ENCODE results near the gene KAZN. TPM values are rescaled to one million over a fixed set of nuclear protein-coding genes. Genes with fewer than 3 reads are reported as not detected.
"Not testable (repeated sequence)": the region's sequence is repeated elsewhere in the genome, so short reads cannot be mapped to it uniquely, and the experiment has no call there.

KAZN gene
- total RNA-seq, 3 donors from 2014 or later = 0.35 to 1.7 (median 1.2) TPM

DNA sequence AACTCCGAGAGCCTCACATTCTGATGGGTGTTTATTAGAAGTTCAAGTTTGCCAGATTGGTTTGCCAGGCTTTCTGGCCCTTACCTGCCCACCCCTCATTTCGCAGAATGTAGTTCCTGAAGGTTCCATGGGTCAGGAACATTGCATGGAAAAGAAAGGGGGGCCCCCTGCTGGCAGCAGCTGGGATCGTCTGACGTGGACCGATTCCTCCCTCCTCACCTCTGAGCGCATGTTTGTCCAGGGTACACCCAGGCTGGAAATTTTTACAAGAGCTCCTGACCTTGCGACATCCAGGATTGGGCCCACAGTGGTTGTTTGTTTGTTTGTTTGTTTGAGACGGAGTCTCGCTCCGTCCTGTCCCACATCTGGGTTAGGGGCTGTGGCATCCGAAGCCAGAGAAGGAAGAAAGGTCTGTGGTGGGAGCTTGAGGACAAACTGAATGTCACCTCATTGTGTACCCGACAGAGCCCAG, 429.1 kb downstream of the KAZN start:
- peaks cover 7% of the 10 kb centered on the region for H3K27me3 Mint-ChIP-seq (ENCODE audit: low read depth)
- DNase-seq = no peak
- H3K36me3 Mint-ChIP-seq (ENCODE audit: insufficient read depth) = no peaks in the 10 kb centered on the region
- no peak for ATAC-seq
- no peak overlapping the region for H3K4me3 Mint-ChIP-seq
- no peaks in the 10 kb centered on the region for H3K9me3 Mint-ChIP-seq
- H3K4me1 Mint-ChIP-seq (ENCODE audit: low read depth) = no peaks in the 10 kb centered on the region

DNA sequence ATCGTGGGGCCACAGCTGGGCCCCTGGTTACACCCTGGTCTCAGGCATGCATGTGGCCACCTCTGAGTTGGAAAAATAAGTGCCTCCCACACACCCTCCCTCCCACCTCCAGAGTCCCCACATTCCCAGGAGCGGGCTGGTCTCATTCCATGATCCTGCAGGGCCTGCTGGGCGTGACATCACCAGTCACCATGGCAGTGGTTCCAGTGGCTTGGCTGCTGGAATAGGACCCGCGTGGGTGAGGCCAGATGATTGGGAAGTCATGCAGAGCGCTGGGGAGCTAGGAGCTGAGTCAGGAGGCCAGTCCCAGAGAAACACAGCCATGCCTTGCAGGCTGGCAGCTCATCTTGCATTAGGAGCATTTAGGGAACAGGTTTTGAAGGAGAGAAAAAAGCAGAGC, 429.6 kb downstream of the KAZN start:
- no peaks in the 10 kb centered on the region for H3K9me3 Mint-ChIP-seq
- H3K4me1 Mint-ChIP-seq (ENCODE audit: low read depth) = no peaks in the 10 kb centered on the region
- ATAC-seq (no peak), DNase-seq (no peak)
- H3K36me3 Mint-ChIP-seq (ENCODE audit: insufficient read depth) = no peaks in the 10 kb centered on the region
- H3K4me3 Mint-ChIP-seq = no peak overlapping the region
- H3K27me3 Mint-ChIP-seq (ENCODE audit: low read depth) = peaks cover 7% of the 10 kb centered on the region

DNA sequence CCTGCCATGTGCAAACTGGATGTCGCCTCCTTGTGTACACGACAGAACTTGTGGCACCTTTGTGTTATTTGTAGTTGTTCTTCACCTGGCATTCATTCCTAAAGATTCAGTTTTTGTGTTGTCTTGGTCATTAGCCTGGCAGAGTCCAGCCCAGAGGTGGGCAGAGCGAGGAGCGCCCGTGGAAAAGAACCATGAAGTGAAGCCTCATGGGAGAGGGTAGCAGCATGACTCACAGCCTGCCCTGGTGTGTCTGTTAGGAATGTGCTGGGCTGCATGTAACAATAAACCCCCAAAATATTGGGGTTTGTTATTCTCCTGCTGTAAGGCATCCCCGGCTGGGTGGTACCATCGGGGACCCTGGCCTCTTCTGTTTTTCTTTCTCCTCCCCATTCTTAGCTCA, 430.1 kb downstream of the KAZN start:
- no peak for ATAC-seq
- no peak for DNase-seq
- no peaks in the 10 kb centered on the region for H3K36me3 Mint-ChIP-seq (ENCODE audit: insufficient read depth)
- H3K27me3 Mint-ChIP-seq (ENCODE audit: low read depth) = peaks cover 7% of the 10 kb centered on the region
- no peak overlapping the region for H3K4me3 Mint-ChIP-seq
- no peaks in the 10 kb centered on the region for H3K9me3 Mint-ChIP-seq
- peaks cover 3% of the 10 kb centered on the region for H3K4me1 Mint-ChIP-seq (ENCODE audit: low read depth)

DNA sequence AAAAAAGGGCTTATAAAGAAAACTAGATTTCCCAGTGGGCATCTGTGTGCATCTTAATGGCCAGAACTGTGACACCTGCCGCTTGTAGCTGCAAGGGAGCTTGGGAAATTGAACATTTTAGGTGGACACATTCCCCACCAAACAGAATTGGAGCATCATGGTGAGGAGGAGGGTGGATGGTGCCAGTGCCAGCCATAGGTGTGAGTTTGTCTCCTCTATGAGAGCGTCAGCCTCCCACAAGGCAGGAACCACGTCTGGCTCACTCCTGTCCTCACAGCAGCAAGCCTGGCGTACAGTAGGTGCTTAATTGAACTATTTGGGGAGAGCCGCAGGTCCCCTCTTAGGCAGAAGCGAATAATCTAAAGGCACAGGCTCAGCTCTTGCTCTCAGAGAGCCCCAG, 430.6 kb downstream of the KAZN start:
- Mint-ChIP-seq H3K27me3 (ENCODE audit: low read depth) (peaks cover 4% of the 10 kb centered on the region), H3K4me1 (ENCODE audit: low read depth) (peaks cover 7% of the 10 kb centered on the region), H3K36me3 (ENCODE audit: insufficient read depth) (no peaks in the 10 kb centered on the region), H3K9me3 (no peaks in the 10 kb centered on the region), H3K4me3 (no peak overlapping the region)
- ATAC-seq (no peak), DNase-seq (no peak)

DNA sequence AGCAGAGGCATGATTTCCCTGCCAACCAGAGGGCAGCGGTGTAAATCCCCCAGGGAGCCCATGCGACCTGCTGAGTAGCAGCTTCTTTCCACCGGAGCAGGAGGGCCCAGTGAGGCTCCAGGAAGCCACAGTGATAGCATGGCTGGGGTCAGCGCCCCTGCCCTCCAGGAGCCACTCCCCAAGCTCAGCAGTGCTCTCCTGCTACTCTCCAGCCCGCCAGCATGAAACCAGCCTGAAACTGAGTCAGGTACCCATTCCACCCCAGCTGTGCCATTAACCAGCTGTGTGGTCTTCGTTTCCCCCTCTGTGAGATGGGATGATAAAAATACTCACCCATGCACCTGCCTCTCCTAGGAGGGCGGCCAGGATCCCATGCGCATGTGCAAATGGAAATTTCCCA, 431.3 kb downstream of the KAZN start:
- no peak for ATAC-seq
- H3K4me1 Mint-ChIP-seq (ENCODE audit: low read depth) = peaks cover 9% of the 10 kb centered on the region
- H3K36me3 Mint-ChIP-seq (ENCODE audit: insufficient read depth) = no peaks in the 10 kb centered on the region
- no peak overlapping the region for H3K4me3 Mint-ChIP-seq
- no peaks in the 10 kb centered on the region for H3K9me3 Mint-ChIP-seq
- H3K27me3 Mint-ChIP-seq (ENCODE audit: low read depth) = peaks cover 4% of the 10 kb centered on the region
- DNase-seq = no peak

DNA sequence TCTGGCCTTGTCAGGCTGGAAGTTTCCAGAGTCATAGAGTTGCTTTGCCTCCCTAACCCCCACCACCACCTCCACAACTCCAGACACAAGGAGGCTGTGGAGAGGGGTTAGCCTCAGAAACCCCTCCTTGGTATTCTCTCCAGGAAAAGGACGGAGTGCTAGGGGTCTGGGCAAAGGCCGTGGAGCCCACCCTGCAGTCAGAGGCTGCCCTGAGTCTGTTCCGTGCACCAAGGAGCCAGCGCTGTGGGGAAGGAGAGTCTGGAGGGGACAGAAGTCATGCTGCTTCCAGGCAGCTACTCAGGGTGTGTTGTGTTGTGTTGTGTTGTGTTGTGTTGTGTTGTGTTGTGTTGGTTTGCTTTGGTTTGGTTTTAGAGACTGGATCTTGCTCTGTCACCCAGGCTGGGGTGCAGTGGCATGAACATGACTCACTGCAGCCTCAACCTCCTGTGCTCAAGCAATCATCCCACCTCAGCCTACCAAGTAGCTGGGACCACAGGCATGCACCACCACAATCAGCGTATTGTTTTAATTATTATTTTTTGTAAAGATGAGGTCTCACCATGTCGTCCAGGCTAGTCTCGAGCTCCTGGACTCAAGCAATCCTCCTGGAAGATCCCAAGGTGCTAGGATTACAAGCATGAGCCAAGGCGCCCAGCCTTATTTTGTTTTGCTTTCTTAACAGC, 432.9 kb downstream of the KAZN start:
- Mint-ChIP-seq H3K9me3 (no peaks in the 10 kb centered on the region), H3K4me3 (no peak overlapping the region), H3K4me1 (ENCODE audit: low read depth) (peaks cover 9% of the 10 kb centered on the region), H3K36me3 (ENCODE audit: insufficient read depth) (no peaks in the 10 kb centered on the region), H3K27me3 (ENCODE audit: low read depth) (peaks cover 4% of the 10 kb centered on the region)
- DNase-seq (no peak), ATAC-seq (no peak)

DNA sequence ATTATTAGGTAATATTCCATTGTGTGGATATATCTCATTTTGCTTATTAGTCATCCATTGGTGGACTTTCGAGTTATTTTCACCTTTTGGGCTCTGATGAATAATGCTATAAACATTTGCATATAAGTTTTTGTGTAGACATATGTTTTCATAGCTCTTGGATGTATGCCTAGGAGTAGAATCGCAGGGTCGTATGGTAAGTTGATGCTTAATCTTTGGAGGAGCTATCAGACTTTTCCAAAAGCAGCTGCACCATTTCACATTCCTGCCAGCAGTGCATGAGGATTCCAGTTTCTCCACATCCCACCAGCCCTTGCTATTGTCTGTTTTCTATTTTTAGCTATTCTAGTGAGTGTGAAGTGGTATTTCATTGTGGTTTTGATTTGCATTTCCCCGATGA, 434.8 kb downstream of the KAZN start:
- ATAC-seq (no peak), DNase-seq (no peak)
- peaks cover under 1% of the 10 kb centered on the region for H3K27me3 Mint-ChIP-seq (ENCODE audit: low read depth)
- no peaks in the 10 kb centered on the region for H3K36me3 Mint-ChIP-seq (ENCODE audit: insufficient read depth)
- H3K4me1 Mint-ChIP-seq (ENCODE audit: low read depth) = peaks cover 9% of the 10 kb centered on the region
- no peak overlapping the region for H3K4me3 Mint-ChIP-seq
- H3K9me3 Mint-ChIP-seq = no peaks in the 10 kb centered on the region

DNA sequence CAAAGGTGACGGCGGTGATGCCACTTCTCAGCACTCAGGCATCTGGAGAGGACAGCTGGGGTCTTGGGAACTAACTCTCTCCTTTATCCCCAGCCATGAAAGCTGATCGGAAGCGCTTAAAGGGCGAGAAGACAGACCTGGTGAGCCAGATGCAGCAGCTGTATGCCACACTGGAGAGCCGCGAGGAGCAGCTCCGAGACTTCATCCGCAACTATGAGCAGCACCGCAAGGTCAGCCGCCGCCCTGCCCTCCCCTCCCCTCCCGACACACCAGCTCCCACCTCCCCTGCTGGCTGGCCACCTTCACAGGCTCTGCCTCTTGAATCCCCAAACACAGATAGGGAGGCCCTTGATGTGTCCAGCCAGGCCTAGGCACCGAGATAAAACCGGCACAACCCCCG, 436.2 kb downstream of the KAZN start:
- DNase-seq (no peak), ATAC-seq (no peak)
- Mint-ChIP-seq H3K27me3 (ENCODE audit: low read depth) (no peaks in the 10 kb centered on the region), H3K4me3 (no peak overlapping the region), H3K9me3 (no peaks in the 10 kb centered on the region), H3K4me1 (ENCODE audit: low read depth) (peaks cover 9% of the 10 kb centered on the region), H3K36me3 (ENCODE audit: insufficient read depth) (no peaks in the 10 kb centered on the region)

DNA sequence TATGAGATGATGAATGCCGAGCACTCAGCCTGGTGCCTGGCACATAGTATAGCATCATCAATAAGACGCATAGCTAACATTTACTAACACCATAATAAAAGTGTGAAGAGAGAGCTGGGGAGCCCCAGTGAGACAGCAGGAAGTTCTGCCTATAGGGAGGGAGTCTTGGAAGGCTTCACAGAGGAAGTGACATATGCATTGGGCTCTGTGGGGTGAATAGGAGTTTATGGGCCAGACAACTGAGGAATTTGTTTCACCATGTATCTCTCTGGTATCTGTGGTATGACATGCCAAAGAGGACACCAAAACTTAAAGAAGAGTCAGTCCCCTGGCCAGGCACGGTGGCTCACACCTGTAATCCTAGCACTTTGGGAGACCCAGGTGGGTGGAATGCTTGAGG, 436.8 kb downstream of the KAZN start:
- ATAC-seq (no peak), DNase-seq (no peak)
- Mint-ChIP-seq H3K4me1 (ENCODE audit: low read depth) (peaks cover 9% of the 10 kb centered on the region), H3K4me3 (no peak overlapping the region), H3K9me3 (no peaks in the 10 kb centered on the region), H3K27me3 (ENCODE audit: low read depth) (no peaks in the 10 kb centered on the region), H3K36me3 (ENCODE audit: insufficient read depth) (no peaks in the 10 kb centered on the region)

DNA sequence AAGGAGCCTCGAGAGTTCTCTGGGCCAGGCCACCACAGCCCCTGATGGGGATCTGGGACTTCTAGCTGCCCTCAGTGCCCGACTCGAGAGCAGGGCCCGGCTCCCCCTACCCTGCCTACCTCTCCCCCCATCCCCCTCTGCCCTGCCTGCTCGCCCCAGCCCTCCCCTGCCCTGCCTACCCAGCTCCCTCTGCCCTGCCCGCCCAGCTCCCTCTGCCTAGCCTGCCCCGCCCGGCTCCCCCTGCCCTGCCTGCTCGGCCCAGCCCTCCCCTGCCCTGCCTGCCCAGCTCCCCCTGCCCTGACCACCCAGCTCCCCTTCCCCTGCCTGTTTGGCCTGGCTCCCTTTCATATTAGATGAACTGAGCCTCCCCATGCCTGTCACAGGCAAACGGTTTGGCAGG, 437.6 kb downstream of the KAZN start:
- Mint-ChIP-seq H3K9me3 (no peaks in the 10 kb centered on the region), H3K36me3 (ENCODE audit: insufficient read depth) (no peaks in the 10 kb centered on the region), H3K4me1 (ENCODE audit: low read depth) (peaks cover 9% of the 10 kb centered on the region), H3K27me3 (ENCODE audit: low read depth) (no peaks in the 10 kb centered on the region), H3K4me3 (no peak overlapping the region)
- no peak for DNase-seq
- ATAC-seq = no peak

DNA sequence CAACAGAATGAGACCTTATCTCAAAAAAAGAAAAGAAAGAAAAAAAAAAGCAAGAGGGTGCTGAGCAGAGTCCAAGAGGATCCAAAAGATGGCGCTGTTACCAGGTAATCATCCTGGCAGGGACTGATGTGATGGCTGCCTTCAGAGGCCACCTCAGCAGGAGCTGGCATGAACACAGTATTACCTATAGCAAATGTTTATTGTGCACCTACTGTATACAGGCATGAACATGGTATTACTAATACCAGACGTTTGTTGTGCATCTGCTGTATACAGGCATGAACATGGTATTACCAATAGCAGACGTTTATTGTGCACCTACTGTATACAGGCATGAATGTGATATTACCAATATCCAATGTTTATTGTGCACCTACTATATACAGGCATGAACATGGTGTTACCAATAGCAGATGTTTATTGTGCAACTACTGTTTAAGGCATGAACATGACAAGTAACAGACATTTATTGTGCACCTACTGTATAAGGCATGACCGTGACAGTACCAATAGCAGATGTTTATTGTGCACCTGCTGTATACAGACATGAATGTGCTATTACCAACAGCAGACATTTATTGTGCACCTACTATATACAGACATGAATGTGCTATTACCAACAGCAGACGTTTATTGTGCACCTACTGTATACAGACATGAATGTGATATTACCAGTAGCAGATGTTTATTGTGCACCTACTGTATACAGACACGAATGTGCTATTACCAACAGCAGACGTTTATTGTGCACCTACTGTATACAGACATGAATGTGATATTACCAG, 439.9 kb downstream of the KAZN start:
- DNase-seq (no peak), ATAC-seq (no peak)
- Mint-ChIP-seq H3K4me1 (ENCODE audit: low read depth) (peaks cover 8% of the 10 kb centered on the region), H3K27me3 (ENCODE audit: low read depth) (no peaks in the 10 kb centered on the region), H3K4me3 (no peak overlapping the region), H3K36me3 (ENCODE audit: insufficient read depth) (no peaks in the 10 kb centered on the region), H3K9me3 (no peaks in the 10 kb centered on the region)

DNA sequence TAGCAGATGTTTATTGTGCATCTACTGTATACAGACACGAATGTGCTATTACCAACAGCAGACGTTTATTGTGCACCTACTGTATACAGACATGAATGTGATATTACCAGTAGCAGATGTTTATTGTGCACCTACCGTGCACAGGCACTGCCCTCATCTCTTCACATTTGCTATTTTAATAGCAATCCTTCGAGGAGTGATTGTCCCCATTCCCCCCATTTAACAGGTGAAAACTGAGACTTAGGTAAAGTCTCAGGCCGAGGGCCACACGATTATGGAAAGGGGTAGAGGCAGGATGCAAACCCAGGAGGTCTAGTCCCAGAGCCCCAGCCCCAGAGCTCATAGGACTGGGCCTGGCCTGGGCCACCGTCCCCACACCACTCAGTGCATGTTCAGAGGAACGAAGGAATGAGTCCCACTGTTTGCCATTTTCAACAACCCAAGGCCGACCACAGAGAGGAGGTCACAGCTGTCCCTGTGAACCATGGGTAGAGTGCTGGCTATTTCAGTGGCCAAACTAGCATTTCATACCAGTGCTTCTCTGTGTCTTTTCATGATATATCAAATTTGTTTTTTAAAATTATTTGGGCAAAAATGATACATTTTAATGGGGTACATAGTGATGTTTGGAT, 440.6 kb downstream of the KAZN start:
- Mint-ChIP-seq H3K36me3 (ENCODE audit: insufficient read depth) (no peaks in the 10 kb centered on the region), H3K27me3 (ENCODE audit: low read depth) (no peaks in the 10 kb centered on the region), H3K4me3 (no peak overlapping the region), H3K9me3 (no peaks in the 10 kb centered on the region), H3K4me1 (ENCODE audit: low read depth) (peaks cover 1% of the 10 kb centered on the region)
- DNase-seq = no peak
- no peak for ATAC-seq

DNA sequence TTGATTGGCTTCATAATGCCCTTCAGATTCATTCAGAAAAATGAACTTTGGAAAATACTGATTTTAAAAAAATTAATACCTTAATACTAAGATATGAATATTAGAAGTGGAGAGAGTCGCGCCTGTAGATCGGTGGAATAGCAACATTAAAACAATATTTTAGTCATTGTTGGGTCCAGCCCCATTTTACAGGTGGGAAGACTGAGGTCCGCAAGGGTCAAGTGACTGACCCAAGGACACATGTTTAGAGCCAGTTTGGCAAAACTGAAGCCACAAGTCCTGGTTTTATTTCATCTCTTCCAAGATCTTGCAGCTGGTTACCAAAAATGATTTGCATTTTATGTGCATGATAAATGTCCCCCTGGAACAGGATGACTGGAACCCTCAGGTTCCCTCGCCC, 441.4 kb downstream of the KAZN start:
- Mint-ChIP-seq H3K4me1 (ENCODE audit: low read depth) (no peaks in the 10 kb centered on the region), H3K27me3 (ENCODE audit: low read depth) (no peaks in the 10 kb centered on the region), H3K4me3 (no peak overlapping the region), H3K9me3 (no peaks in the 10 kb centered on the region), H3K36me3 (ENCODE audit: insufficient read depth) (no peaks in the 10 kb centered on the region)
- DNase-seq = no peak
- no peak for ATAC-seq

DNA sequence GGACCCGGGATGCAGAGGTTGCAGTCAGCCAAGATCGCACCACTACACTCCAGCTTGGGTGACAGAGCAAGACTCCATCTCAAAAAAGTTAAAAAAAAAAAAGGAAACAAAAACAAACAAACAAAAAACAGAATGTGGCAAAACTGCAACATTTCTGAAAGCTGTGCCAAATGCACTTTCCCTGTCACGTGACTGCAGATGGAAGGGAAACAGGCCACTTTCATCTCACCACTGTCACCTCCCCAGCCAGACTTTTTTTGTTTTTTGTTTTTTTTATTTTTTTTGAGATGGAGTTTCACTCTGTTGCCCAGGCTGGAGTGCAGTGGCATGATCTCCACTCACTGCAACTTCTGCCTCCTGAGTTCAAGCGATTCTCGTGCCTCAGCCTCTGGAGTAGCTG, 442.2 kb downstream of the KAZN start:
- ATAC-seq; H3K27me3 Mint-ChIP-seq (ENCODE audit: low read depth); H3K9me3 Mint-ChIP-seq; H3K4me3 Mint-ChIP-seq; DNase-seq; H3K36me3 Mint-ChIP-seq (ENCODE audit: insufficient read depth); H3K4me1 Mint-ChIP-seq (ENCODE audit: low read depth): not testable (repeated sequence)

DNA sequence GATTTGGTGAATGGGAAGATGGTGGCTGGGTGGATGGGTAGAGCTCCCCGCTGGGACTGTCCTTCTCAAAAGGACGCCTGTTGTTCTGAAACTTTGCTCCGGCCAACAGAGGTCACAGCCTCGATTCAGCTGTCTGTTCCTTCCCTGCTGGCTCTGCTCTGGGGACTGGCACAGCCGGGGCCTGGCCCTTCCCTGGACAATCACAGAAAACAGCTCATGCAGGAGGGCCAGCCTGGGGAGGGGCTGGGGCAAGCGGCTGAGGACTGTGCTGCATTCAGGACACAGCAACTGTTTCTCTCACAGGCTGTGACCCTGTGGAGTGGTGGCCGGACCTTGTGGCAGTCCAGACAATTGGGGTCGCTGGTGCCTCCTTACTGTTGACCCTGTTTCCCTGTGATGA, 444.4 kb downstream of the KAZN start:
- H3K36me3 Mint-ChIP-seq (ENCODE audit: insufficient read depth) = no peaks in the 10 kb centered on the region
- ATAC-seq (no peak), DNase-seq (no peak)
- H3K4me1 Mint-ChIP-seq (ENCODE audit: low read depth) = no peaks in the 10 kb centered on the region
- no peaks in the 10 kb centered on the region for H3K27me3 Mint-ChIP-seq (ENCODE audit: low read depth)
- no peak overlapping the region for H3K4me3 Mint-ChIP-seq
- H3K9me3 Mint-ChIP-seq = no peaks in the 10 kb centered on the region
